Tibial artery (tissue), 4 donors: ENCODE data around the gene KIF26B.

ENCODE experiments used
- DNase-seq, 2 donors: peaks; one replicate each; pipeline ENCODE4 v3.0.0-alpha.2; 2019
- H3K27ac ChIP-seq, 2 donors: fragments of 200-600 bp; sonication (generic) in 1 of 2; 1 replicate in 1 of 2; 2 replicates in 1 of 2; pipeline ENCODE4 v1.5.1; 2018 to 2019; ENCODE audit warnings: mild to moderate bottlenecking in 1 of 2
- H3K27me3 ChIP-seq, 2 donors: fragments of 200-600 bp; sonication (generic) in 1 of 2; one replicate each; pipeline versions ENCODE4 v1.5.1 to v1.6.0; 2016 to 2019
- H3K36me3 ChIP-seq, 3 donors: fragments of 200-600 bp; sonication (generic) in 2 of 3; one replicate each; pipeline ENCODE4 v1.5.1; 2016 to 2019; ENCODE audit warnings: mild to moderate bottlenecking in 2 of 3
- H3K4me1 ChIP-seq, 4 donors: fragments of 200-600 bp; sonication (generic) in 2 of 4; 1 replicate in 3 of 4; 2 replicates in 1 of 4; pipeline ENCODE4 v1.5.1; 2016 to 2019
- H3K4me3 ChIP-seq, 2 donors: fragments of 200-600 bp; sonication (generic) in 1 of 2; 1 replicate in 1 of 2; 2 replicates in 1 of 2; pipeline ENCODE4 v1.5.1; 2018 to 2019; ENCODE audit warnings: mild to moderate bottlenecking in 2 of 2
- H3K9me3 ChIP-seq, 3 donors: fragments of 200-600 bp; sonication (generic) in 1 of 3; one replicate each; pipeline ENCODE4 v1.5.1; 2016 to 2019
- intact Hi-C: fragments of 100-400 bp; cut with DNase I; formaldehyde crosslinking; loops from one replicate; pipeline ENCODE4 v1.15.0; 2023; ENCODE audit warnings: low total_unique reads
- TF ChIP-seq, protein P1 (sequence below), 2 experiments: fragments of 200-600 bp in 1 of 2; fragments of 450-650 bp in 1 of 2; IDR thresholded peaks; one replicate each; pipeline ENCODE4 v1.5.1; 2017 to 2019; ENCODE audit warnings: antibody characterized with exemption in 2 of 2, mild to moderate bottlenecking in 1 of 2, moderate library complexity in 1 of 2

The KIF26B gene

DNA sequence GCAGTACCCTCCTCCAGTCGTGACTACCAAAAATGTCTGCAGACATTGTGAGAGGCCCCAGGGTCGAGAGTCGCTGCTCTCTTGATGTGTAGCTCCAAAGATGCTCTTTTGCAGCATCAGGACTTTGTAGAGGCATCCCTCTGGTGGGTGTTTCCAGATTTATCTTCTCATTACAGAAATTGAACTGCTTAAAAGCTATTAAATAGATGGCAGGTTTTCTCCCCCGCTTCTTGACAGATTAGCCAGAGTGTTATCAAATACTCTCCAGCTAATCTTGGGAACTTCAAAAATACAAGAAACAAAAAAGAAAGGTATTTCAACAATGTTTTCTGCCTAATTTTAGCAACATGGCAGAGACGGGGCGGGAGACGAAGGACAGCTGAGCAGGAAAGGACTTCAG, 265.2 kb downstream of the KIF26B start:
- H3K4me3 ChIP-seq, result no peak overlapping the region
- H3K27ac ChIP-seq, result no peak overlapping the region
- intact Hi-C loops, result no loop called here
- H3K4me1 ChIP-seq, result no peaks in the 10 kb centered on the region
- DNase-seq, result no peak
- H3K27me3 ChIP-seq, result peaks cover 0 to 3% of the 10 kb centered on the region in 2 donors
- no peaks in the 10 kb centered on the region for H3K36me3 ChIP-seq
- TF ChIP-seq, protein P1, sequence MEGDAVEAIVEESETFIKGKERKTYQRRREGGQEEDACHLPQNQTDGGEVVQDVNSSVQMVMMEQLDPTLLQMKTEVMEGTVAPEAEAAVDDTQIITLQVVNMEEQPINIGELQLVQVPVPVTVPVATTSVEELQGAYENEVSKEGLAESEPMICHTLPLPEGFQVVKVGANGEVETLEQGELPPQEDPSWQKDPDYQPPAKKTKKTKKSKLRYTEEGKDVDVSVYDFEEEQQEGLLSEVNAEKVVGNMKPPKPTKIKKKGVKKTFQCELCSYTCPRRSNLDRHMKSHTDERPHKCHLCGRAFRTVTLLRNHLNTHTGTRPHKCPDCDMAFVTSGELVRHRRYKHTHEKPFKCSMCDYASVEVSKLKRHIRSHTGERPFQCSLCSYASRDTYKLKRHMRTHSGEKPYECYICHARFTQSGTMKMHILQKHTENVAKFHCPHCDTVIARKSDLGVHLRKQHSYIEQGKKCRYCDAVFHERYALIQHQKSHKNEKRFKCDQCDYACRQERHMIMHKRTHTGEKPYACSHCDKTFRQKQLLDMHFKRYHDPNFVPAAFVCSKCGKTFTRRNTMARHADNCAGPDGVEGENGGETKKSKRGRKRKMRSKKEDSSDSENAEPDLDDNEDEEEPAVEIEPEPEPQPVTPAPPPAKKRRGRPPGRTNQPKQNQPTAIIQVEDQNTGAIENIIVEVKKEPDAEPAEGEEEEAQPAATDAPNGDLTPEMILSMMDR (IDR thresholded peaks at IDR 0.05), result no peak
- H3K9me3 ChIP-seq, result no peaks in the 10 kb centered on the region

DNA sequence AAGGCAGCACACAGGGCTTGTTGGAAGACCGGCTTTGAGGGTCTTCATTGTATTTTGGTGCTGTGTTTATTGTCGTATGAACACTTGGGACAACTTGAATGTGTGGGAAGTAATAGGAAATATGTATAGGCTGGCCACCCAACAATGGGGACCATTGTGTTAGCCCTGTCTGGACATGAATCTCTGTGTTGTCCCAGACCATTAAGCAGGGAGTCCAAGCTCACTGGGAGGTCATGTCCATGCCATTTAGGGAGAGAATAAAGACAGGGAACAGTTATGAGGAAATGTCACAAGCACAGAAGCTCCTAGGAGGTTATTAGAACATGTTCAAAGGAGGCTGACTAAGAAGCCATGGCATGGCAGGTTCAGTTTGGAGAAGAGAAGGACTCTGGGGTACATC, 266.1 kb downstream of the KIF26B start:
- Histone ChIP-seq H3K9me3 (no peaks in the 10 kb centered on the region), H3K27me3 (peaks cover 0 to 3% of the 10 kb centered on the region in 2 donors), H3K36me3 (no peaks in the 10 kb centered on the region), H3K4me3 (no peak overlapping the region), H3K4me1 (no peaks in the 10 kb centered on the region), H3K27ac (no peak overlapping the region)
- TF ChIP-seq, protein P1 (IDR thresholded peaks at IDR 0.05), result no peak
- DNase-seq, result no peak
- intact Hi-C loops, result no loop called here

DNA sequence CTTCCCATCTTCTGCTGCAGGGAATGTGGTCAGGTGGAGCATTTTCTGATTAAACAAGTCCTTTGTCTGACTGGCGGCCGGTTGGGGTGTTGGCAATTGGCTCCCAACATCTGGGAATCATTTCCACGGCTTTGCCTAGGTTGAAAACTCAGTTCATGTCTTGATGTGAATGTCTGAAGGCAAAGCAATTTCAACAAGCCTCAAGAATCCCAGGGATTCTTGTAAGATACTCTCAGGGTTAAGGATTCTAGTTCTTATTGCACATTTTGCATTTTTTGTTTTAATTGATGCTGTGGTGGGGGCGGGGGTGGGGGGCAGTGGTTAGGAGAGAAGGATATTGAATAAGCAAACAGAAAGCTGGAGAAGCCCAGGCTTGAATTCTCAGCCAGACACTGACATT, 273.9 kb downstream of the KIF26B start:
- no peak overlapping the region for H3K4me3 ChIP-seq
- H3K4me1 ChIP-seq, result no peaks in the 10 kb centered on the region
- no peak for DNase-seq
- no peaks in the 10 kb centered on the region for H3K27me3 ChIP-seq
- TF ChIP-seq, protein P1 (IDR thresholded peaks at IDR 0.05), result no peak
- no peaks in the 10 kb centered on the region for H3K36me3 ChIP-seq
- intact Hi-C loops, result no loop called here
- H3K9me3 ChIP-seq, result no peaks in the 10 kb centered on the region
- no peak overlapping the region for H3K27ac ChIP-seq

- no peaks in the 10 kb centered on the region for H3K9me3 ChIP-seq
- no peaks in the 10 kb centered on the region for H3K36me3 ChIP-seq
- no peaks in the 10 kb centered on the region for H3K4me1 ChIP-seq
- TF ChIP-seq, protein P1 (IDR thresholded peaks at IDR 0.05), result no peak
- no peak overlapping the region for H3K27ac ChIP-seq
- H3K4me3 ChIP-seq, result no peak overlapping the region
- no peak for DNase-seq
- intact Hi-C loops, result no loop called here
- H3K27me3 ChIP-seq, result no peaks in the 10 kb centered on the region
Measured at GRCh38 chr1:245431706-245432105, 276.9 kb downstream of the KIF26B start.

DNA sequence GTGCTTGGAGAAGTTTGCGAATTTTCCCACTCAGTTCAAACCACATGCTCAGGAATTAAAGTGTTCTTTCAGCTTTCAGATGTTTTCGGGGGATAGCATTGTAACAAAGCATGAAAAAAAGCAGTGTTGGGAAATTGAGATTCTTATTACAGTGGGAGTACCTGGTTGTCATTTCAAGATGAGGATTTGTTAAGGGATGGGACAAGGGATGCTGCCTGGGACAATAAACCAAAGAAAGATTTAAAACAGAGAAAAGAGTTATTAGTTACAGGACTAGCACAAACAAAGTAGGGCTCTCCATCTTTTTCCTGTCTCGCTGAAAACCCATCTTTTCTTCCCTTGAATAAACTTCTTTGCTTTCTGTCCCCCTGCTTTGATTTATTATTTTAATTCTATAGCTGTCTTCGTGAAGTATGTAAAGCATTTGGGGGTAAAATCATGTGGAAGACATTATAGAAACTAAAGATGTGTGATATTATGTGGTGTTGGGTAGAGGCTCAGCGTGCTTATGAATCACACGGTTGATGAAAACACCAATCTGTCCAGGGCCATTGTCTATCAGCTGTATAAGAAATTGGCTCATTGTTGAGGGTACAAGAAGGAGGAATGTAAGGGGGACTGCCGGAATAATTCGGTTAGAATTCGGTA, 277.6 kb downstream of the KIF26B start:
- Histone ChIP-seq H3K4me3 (no peak overlapping the region), H3K27me3 (no peaks in the 10 kb centered on the region), H3K36me3 (no peaks in the 10 kb centered on the region), H3K9me3 (no peaks in the 10 kb centered on the region), H3K27ac (no peak overlapping the region), H3K4me1 (no peaks in the 10 kb centered on the region)
- no peak for DNase-seq
- intact Hi-C loops, result no loop called here
- TF ChIP-seq, protein P1 (IDR thresholded peaks at IDR 0.05), result no peak

DNA sequence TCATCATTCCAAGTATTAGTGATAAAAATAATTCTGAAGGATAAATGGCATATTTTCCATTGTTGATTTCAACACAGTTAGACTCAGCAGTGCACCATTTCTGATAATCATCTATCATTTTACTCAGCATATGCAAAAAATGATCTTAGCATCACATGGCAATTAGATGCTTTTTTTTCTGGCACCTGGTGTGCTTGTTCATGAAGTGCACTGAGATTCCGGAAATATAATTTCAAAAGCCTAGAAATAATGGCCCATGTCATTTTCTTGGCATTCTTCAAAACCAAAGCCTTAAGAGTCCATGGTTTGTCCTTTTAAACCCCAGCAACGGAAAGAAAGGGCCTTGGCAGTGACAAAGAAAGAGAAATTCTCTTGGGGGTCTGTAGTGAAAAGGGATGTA, 278.8 kb downstream of the KIF26B start:
- no peak overlapping the region for H3K4me3 ChIP-seq
- no peaks in the 10 kb centered on the region for H3K27me3 ChIP-seq
- H3K27ac ChIP-seq, result no peak overlapping the region
- H3K4me1 ChIP-seq, result no peaks in the 10 kb centered on the region
- no peaks in the 10 kb centered on the region for H3K36me3 ChIP-seq
- no peaks in the 10 kb centered on the region for H3K9me3 ChIP-seq
- TF ChIP-seq, protein P1 (IDR thresholded peaks at IDR 0.05), result no peak
- no peak for DNase-seq
- intact Hi-C loops, result no loop called here
